ENCODE data around the gene FBXO28. TPM values are rescaled to one million over a fixed set of nuclear protein-coding genes. Genes with fewer than 3 reads are reported as not detected.
"Not testable (repeated sequence)": the region's sequence is repeated elsewhere in the genome, so short reads cannot be mapped to it uniquely, and the experiment has no call there.

The FBXO28 gene
- total and polyA plus RNA-seq, 2 donors: 18.3 to 19.6 TPM

DNA sequence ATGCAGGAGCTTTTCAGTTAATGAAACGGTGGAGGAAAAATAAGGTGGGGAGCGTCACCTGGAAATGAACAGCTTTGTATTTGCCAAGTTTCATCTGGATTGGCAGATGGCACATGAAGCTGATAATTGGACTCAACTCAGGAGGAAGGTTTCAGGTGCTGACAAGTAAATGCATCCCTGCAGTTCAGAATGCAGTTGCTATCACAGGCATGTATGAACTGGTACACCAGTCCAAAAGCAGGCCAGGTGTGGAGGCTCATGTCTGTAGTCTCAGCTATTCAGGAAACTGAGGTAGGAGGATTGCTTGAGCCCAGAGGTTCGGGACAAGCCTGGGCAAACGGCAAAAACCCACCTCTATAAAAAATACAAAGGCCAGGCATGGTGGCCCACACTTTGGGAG, 84.7 kb downstream of the FBXO28 start:
- no peak overlapping the region for H3K4me3 ChIP-seq (ENCODE audit: low read length in 2 of 2)
- H3K27me3 ChIP-seq (ENCODE audit: control insufficient read depth in 2 of 2, insufficient read depth in 1 of 2, low read length in 1 of 2): no peaks in the 10 kb centered on the region
- H3K27ac ChIP-seq (ENCODE audit: low read depth in 1 of 2, low read length in 1 of 2): no peak overlapping the region
- peaks cover 0 to 4% of the 10 kb centered on the region in 2 donors for H3K36me3 ChIP-seq (ENCODE audit: control insufficient read depth in 2 of 2, insufficient read depth in 2 of 2, low read length in 1 of 2)
- WGBS: 96% methylated on average over 4 of the region's 4 CpGs
- no peaks in the 10 kb centered on the region for H3K9me3 ChIP-seq (ENCODE audit: control insufficient read depth in 2 of 2, insufficient read depth in 1 of 2, low read length in 1 of 2)
- DNase-seq (ENCODE audit: low read depth in 6 of 9, low spot score in 9 of 9): no peak
- H3K4me1 ChIP-seq (ENCODE audit: control insufficient read depth in 2 of 2, insufficient read depth in 2 of 2, low read length in 2 of 2): peaks cover 0 to 5% of the 10 kb centered on the region in 2 donors

DNA sequence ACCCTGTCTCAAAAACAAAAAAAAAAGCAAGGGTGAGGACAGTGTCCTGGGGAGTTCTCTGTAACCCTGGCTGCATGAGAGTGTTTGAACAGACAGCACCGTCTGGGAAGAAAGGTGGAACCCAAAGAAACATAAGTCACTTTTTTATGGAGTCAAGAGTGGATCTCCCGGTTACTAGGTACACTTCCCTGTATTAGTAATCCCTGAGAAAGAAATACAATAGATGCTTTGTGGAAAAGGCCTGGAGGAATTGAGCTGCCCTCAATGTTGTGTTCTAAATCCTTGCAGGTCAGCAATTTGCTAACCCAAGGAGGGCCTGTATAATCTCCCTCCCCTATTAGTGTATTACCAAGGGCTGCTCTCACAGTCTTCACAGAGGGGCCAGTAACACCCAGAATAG, 85.8 kb downstream of the FBXO28 start:
- no peak overlapping the region for H3K4me3 ChIP-seq (ENCODE audit: low read length in 2 of 2)
- H3K4me1 ChIP-seq (ENCODE audit: control insufficient read depth in 2 of 2, insufficient read depth in 2 of 2, low read length in 2 of 2): peaks cover 2 to 9% of the 10 kb centered on the region in 2 donors
- 97% methylated on average over 2 of the region's 2 CpGs for WGBS
- no peaks in the 10 kb centered on the region for H3K9me3 ChIP-seq (ENCODE audit: control insufficient read depth in 2 of 2, insufficient read depth in 1 of 2, low read length in 1 of 2)
- no peak overlapping the region for H3K27ac ChIP-seq (ENCODE audit: low read depth in 1 of 2, low read length in 1 of 2)
- no peaks in the 10 kb centered on the region for H3K27me3 ChIP-seq (ENCODE audit: control insufficient read depth in 2 of 2, insufficient read depth in 1 of 2, low read length in 1 of 2)
- no peak for DNase-seq (ENCODE audit: low read depth in 6 of 9, low spot score in 9 of 9)
- peaks cover 0 to 3% of the 10 kb centered on the region in 2 donors for H3K36me3 ChIP-seq (ENCODE audit: control insufficient read depth in 2 of 2, insufficient read depth in 2 of 2, low read length in 1 of 2)

DNA sequence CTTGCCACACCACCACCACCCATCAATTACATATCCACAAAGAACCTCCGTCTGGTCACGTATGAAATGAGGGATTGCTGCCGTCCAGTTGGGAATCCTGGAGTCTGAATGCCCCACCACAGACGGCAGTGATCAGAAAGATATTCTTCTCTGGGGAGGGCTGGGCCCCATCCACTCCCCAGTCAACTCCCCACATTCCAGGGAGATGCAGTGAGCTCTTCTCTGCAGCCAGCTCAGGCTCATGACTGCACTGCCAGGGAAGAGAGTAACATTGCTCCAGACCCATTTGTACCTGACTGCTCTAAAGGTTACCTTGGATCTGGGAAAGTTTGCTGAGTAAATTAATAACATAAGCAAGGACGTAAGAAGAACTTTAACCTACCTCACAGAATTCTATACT, 87.5 kb downstream of the FBXO28 start:
- Histone ChIP-seq H3K36me3 (ENCODE audit: control insufficient read depth in 2 of 2, insufficient read depth in 2 of 2, low read length in 1 of 2) (peaks cover 0 to 3% of the 10 kb centered on the region in 2 donors), H3K27me3 (ENCODE audit: control insufficient read depth in 2 of 2, insufficient read depth in 1 of 2, low read length in 1 of 2) (no peaks in the 10 kb centered on the region), H3K4me1 (ENCODE audit: control insufficient read depth in 2 of 2, insufficient read depth in 2 of 2, low read length in 2 of 2) (peaks cover 5 to 19% of the 10 kb centered on the region in 2 donors), H3K4me3 (ENCODE audit: low read length in 2 of 2) (no peak overlapping the region), H3K9me3 (ENCODE audit: control insufficient read depth in 2 of 2, insufficient read depth in 1 of 2, low read length in 1 of 2) (no peaks in the 10 kb centered on the region), H3K27ac (ENCODE audit: low read depth in 1 of 2, low read length in 1 of 2) (no peak overlapping the region)
- 98% methylated on average over 5 of the region's 5 CpGs for WGBS
- DNase-seq (ENCODE audit: low read depth in 6 of 9, low spot score in 9 of 9): no peak

DNA sequence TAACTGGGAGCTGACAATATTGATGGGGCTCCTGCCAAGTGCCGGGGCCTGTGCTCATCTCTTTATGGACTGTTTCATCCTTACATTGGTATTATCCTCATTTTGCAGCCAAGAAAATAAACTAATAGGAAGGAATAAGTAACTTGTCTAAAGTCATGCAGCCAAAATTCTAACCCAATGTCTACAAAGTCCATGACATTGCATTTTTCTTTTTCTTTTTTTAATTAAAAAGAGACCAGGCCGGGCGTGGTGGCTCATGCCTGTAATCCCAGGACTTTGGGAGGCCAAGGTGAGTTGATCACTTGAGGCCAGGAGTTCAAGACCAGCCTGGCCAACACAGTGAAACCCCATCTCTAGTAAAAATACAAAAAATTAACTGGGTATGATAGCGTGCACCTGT, 87.9 kb downstream of the FBXO28 start:
- Histone ChIP-seq H3K4me3 (ENCODE audit: low read length in 2 of 2) (no peak overlapping the region), H3K27ac (ENCODE audit: low read depth in 1 of 2, low read length in 1 of 2) (no peak overlapping the region), H3K36me3 (ENCODE audit: control insufficient read depth in 2 of 2, insufficient read depth in 2 of 2, low read length in 1 of 2) (peaks cover 0 to 3% of the 10 kb centered on the region in 2 donors), H3K4me1 (ENCODE audit: control insufficient read depth in 2 of 2, insufficient read depth in 2 of 2, low read length in 2 of 2) (peaks cover 5 to 19% of the 10 kb centered on the region in 2 donors), H3K9me3 (ENCODE audit: control insufficient read depth in 2 of 2, insufficient read depth in 1 of 2, low read length in 1 of 2) (no peaks in the 10 kb centered on the region), H3K27me3 (ENCODE audit: control insufficient read depth in 2 of 2, insufficient read depth in 1 of 2, low read length in 1 of 2) (no peaks in the 10 kb centered on the region)
- no peak for DNase-seq (ENCODE audit: low read depth in 6 of 9, low spot score in 9 of 9)
- over 99% methylated on average over 4 of the region's 4 CpGs for WGBS

DNA sequence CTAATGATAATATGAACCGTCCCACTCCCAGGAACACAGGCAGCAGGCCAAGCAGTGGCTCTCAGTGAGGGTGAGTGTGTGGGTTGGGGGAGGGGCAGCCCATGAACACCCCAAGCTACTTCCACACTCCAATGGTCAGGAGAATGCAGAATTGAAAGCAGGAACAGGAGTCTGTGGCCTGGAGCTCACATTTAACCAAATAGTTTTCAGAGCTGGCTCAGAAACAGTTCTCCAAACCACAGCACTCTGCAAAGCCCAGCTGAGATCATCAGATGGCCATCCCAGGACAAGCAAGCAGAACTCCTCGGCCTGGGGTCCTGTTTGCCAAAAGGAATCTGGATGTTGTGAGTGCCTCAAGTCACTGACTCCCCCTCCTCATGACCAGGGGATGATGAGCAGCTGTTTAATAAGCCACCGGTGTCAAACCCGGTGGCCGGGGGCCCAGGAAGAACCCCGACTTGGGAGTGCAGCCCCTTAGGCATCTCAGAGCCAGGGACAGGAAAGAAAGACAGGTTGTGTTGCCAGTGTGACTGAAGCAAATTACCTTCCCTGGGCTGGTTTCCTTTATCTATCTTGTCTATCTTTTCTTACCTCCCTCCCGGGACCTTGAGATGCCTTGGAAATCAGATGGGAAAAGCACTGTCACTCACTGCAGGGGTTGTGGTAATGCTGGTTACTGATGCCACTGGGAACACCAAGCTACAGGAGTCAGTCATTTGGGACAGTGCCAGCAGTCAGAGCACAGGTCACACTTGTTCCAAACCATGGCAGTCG, 89.5 kb downstream of the FBXO28 start:
- H3K4me1 ChIP-seq (ENCODE audit: control insufficient read depth in 2 of 2, insufficient read depth in 2 of 2, low read length in 2 of 2): peaks cover 5 to 19% of the 10 kb centered on the region in 2 donors
- H3K27ac ChIP-seq (ENCODE audit: low read depth in 1 of 2, low read length in 1 of 2): peak overlapping the region in 1 of 2 donors; percentile 41
- H3K36me3 ChIP-seq (ENCODE audit: control insufficient read depth in 2 of 2, insufficient read depth in 2 of 2, low read length in 1 of 2): no peaks in the 10 kb centered on the region
- no peaks in the 10 kb centered on the region for H3K27me3 ChIP-seq (ENCODE audit: control insufficient read depth in 2 of 2, insufficient read depth in 1 of 2, low read length in 1 of 2)
- H3K9me3 ChIP-seq (ENCODE audit: control insufficient read depth in 2 of 2, insufficient read depth in 1 of 2, low read length in 1 of 2): no peaks in the 10 kb centered on the region
- peak in 2 of 9 donors; percentile 26 to 37 for DNase-seq (ENCODE audit: low read depth in 6 of 9, low spot score in 9 of 9)
- WGBS: 89% methylated on average over 8 of the region's 8 CpGs
- H3K4me3 ChIP-seq (ENCODE audit: low read length in 2 of 2): no peak overlapping the region

DNA sequence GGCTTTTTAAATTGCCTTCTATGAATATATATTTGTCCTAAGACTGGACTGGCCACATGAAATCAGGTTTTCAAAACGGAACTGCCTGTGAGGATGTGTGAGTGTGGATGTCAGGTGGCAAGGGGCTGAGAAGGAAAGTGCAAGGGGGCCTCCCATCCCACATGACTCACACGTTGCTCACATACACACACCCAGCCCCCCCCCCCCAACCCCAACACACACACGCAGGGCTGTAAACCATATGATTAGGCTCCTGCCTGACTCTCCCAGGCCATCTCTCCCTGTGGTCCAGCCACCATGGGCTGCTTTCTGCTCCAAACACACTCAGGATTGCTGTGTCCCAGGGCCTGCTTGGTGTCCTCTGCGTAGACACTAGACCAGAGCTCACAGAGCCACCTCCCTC, 91.5 kb downstream of the FBXO28 start:
- H3K4me1 ChIP-seq (ENCODE audit: control insufficient read depth in 2 of 2, insufficient read depth in 2 of 2, low read length in 2 of 2): peaks cover 5 to 19% of the 10 kb centered on the region in 2 donors
- H3K36me3 ChIP-seq (ENCODE audit: control insufficient read depth in 2 of 2, insufficient read depth in 2 of 2, low read length in 1 of 2): no peaks in the 10 kb centered on the region
- H3K27ac ChIP-seq (ENCODE audit: low read depth in 1 of 2, low read length in 1 of 2): peak overlapping the region; percentile 15 to 59
- no peak overlapping the region for H3K4me3 ChIP-seq (ENCODE audit: low read length in 2 of 2)
- WGBS: 27% methylated on average over 4 of the region's 4 CpGs
- H3K27me3 ChIP-seq (ENCODE audit: control insufficient read depth in 2 of 2, insufficient read depth in 1 of 2, low read length in 1 of 2): no peaks in the 10 kb centered on the region
- H3K9me3 ChIP-seq (ENCODE audit: control insufficient read depth in 2 of 2, insufficient read depth in 1 of 2, low read length in 1 of 2): no peaks in the 10 kb centered on the region
- DNase-seq (ENCODE audit: low read depth in 6 of 9, low spot score in 9 of 9): peak in 2 of 9 donors; percentile 21 to 36

DNA sequence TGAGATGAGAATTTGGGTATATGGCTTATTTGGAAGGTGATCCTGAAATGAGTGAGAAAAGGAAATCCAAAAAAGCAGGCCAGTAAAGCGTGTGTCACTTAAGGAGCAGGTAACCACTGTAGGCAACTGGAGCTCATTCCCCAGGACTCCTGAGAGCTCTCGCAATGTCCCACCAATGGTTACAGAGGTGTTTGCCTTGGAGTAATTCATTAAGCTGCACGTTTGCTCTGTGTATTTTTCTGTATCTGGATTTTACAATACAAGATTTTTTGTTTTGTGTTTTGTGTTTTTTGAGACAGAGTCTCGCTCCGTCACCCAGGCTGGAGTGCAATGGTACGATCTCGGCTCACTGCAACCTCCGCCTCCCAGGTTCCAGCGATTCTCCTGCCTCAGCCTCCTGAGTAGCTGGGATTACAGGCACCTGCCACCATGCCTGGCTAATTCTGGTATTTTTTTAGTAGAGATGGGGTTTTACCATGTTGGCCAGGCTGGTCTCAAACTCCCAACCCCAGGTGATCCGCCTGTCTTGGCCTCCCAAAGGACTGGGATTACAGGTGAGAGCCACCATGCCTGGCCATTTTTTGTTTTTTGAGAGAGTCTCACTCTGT, 92.1 kb downstream of the FBXO28 start:
- peaks cover 5 to 19% of the 10 kb centered on the region in 2 donors for H3K4me1 ChIP-seq (ENCODE audit: control insufficient read depth in 2 of 2, insufficient read depth in 2 of 2, low read length in 2 of 2)
- not testable (repeated sequence) for H3K4me3 ChIP-seq (ENCODE audit: low read length in 2 of 2); H3K9me3 ChIP-seq (ENCODE audit: control insufficient read depth in 2 of 2, insufficient read depth in 1 of 2, low read length in 1 of 2); DNase-seq (ENCODE audit: low read depth in 6 of 9, low spot score in 9 of 9); H3K27me3 ChIP-seq (ENCODE audit: control insufficient read depth in 2 of 2, insufficient read depth in 1 of 2, low read length in 1 of 2); H3K36me3 ChIP-seq (ENCODE audit: control insufficient read depth in 2 of 2, insufficient read depth in 2 of 2, low read length in 1 of 2); H3K27ac ChIP-seq (ENCODE audit: low read depth in 1 of 2, low read length in 1 of 2)
- WGBS: 81% methylated on average over 10 of the region's 10 CpGs

DNA sequence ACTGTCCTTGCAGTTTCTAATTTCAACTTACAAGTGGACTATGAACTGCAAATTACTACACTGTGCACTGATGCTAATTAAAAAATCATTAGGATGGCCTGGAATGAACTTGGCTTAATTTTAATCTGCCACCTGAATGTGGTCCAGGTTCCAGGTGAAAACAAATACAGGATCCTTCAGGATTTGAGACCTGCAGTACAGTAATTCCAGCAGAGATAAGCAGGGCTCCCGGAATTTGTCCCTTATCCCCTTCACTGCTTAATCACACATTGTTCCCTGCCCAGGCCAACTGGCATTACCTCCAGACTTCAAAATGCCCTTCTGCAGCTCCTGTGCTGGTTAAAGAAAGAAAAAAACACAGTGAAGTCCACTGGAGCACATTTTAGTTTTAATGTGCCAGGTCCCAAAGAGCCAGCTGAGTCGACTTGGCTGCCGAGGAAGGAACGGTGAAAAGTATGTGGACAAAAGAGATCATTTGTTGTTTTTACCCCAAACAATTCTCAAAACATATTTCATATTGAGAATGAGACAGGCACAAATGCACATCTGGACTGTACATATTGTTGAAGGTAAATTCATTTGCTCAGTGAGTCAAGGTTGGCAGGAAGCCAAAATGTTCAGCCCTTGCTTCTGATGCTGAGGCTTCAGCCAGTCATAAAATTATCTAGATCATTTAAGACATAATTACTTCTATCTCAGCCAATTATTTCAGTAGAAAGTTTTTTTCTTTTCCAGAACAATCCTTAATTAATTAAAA, 97.5 kb downstream of the FBXO28 start:
- Histone ChIP-seq H3K36me3 (ENCODE audit: control insufficient read depth in 2 of 2, insufficient read depth in 2 of 2, low read length in 1 of 2) (no peaks in the 10 kb centered on the region), H3K4me1 (ENCODE audit: control insufficient read depth in 2 of 2, insufficient read depth in 2 of 2, low read length in 2 of 2) (no peaks in the 10 kb centered on the region), H3K4me3 (ENCODE audit: low read length in 2 of 2) (no peak overlapping the region), H3K27ac (ENCODE audit: low read depth in 1 of 2, low read length in 1 of 2) (no peak overlapping the region), H3K27me3 (ENCODE audit: control insufficient read depth in 2 of 2, insufficient read depth in 1 of 2, low read length in 1 of 2) (no peaks in the 10 kb centered on the region), H3K9me3 (ENCODE audit: control insufficient read depth in 2 of 2, insufficient read depth in 1 of 2, low read length in 1 of 2) (no peaks in the 10 kb centered on the region)
- WGBS: 95% methylated on average over 4 of the region's 4 CpGs
- no peak for DNase-seq (ENCODE audit: low read depth in 6 of 9, low spot score in 9 of 9)

All from thymus (tissue), 11 donors.